ENCODE measurements around the gene PGM2L1. TPM values are rescaled to one million over a fixed set of nuclear protein-coding genes. Genes with fewer than 3 reads are reported as not detected.

PGM2L1 gene
- total RNA-seq, 1 experiment from 2014 or later: 33.1 TPM

DNA sequence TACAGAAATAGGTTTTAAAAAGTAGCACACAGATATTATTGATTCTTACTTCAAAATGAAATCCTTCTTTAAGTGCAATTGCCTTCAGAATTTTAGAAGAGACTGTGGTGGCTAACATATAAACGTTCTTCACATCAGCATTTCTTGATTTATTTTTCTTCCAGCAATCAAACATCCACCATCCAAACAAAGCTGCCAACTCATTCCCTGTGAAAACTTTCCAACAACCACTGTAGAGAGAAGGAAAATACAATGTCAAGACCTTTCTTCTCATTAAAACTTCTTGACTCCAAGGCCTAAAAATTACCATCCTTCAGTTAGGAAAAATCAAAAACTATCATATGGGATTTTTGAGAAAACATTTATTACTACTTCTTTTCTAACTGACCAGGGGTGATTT lies 52.8 kb downstream of the PGM2L1 start:
- POLR2A ChIA-PET: no interaction called here
- H3K4me3 ChIP-seq (ENCODE audit: low read depth in 2 of 2, low read length in 2 of 2): no peak overlapping the region
- DNase-seq (ENCODE audit: low read depth, low spot score) (no peak), ATAC-seq (no peak)
- BruUV-seq (replicated peaks): no TSS peak
- no peaks in the 10 kb centered on the region for H3K4me1 ChIP-seq (ENCODE audit: control insufficient read depth, insufficient read depth, low read length)
- in situ Hi-C loops (cut with HindIII; ENCODE audit: low pct_unique_long_range_greater_than_20kb, low sequenced_read_pairs): no loop called here
- CTCF ChIA-PET: no interaction called here
- no peaks in the 10 kb centered on the region for H3K9me3 ChIP-seq (ENCODE audit: control insufficient read depth, insufficient read depth, low read depth, low read length)
- no peaks in the 10 kb centered on the region for H3K36me3 ChIP-seq (ENCODE audit: control insufficient read depth, insufficient read depth, low read length)
- H3K27ac ChIP-seq (ENCODE audit: low read length): no peak overlapping the region
- no peaks in the 10 kb centered on the region for H3K27me3 ChIP-seq (ENCODE audit: control insufficient read depth, insufficient read depth, low read length)
- TF ChIP-seq POLR2AphosphoS5 (IDR thresholded peaks at IDR 0.05; ENCODE audit: low read depth, low read length) (no peak), TCF7L2 (IDR thresholded peaks at IDR 0.05; ENCODE audit: low read depth, low read length) (no peak), SIN3A (IDR thresholded peaks at IDR 0.05; ENCODE audit: borderline replicate concordance, insufficient read depth, low read depth, low read length) (no peak)
- TF ChIP-seq, protein P1, sequence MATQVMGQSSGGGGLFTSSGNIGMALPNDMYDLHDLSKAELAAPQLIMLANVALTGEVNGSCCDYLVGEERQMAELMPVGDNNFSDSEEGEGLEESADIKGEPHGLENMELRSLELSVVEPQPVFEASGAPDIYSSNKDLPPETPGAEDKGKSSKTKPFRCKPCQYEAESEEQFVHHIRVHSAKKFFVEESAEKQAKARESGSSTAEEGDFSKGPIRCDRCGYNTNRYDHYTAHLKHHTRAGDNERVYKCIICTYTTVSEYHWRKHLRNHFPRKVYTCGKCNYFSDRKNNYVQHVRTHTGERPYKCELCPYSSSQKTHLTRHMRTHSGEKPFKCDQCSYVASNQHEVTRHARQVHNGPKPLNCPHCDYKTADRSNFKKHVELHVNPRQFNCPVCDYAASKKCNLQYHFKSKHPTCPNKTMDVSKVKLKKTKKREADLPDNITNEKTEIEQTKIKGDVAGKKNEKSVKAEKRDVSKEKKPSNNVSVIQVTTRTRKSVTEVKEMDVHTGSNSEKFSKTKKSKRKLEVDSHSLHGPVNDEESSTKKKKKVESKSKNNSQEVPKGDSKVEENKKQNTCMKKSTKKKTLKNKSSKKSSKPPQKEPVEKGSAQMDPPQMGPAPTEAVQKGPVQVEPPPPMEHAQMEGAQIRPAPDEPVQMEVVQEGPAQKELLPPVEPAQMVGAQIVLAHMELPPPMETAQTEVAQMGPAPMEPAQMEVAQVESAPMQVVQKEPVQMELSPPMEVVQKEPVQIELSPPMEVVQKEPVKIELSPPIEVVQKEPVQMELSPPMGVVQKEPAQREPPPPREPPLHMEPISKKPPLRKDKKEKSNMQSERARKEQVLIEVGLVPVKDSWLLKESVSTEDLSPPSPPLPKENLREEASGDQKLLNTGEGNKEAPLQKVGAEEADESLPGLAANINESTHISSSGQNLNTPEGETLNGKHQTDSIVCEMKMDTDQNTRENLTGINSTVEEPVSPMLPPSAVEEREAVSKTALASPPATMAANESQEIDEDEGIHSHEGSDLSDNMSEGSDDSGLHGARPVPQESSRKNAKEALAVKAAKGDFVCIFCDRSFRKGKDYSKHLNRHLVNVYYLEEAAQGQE (IDR thresholded peaks at IDR 0.05; ENCODE audit: insufficient read depth in 1 of 2, low read depth in 2 of 2, low read length in 1 of 2): no peak
- TF ChIP-seq, protein P2, sequence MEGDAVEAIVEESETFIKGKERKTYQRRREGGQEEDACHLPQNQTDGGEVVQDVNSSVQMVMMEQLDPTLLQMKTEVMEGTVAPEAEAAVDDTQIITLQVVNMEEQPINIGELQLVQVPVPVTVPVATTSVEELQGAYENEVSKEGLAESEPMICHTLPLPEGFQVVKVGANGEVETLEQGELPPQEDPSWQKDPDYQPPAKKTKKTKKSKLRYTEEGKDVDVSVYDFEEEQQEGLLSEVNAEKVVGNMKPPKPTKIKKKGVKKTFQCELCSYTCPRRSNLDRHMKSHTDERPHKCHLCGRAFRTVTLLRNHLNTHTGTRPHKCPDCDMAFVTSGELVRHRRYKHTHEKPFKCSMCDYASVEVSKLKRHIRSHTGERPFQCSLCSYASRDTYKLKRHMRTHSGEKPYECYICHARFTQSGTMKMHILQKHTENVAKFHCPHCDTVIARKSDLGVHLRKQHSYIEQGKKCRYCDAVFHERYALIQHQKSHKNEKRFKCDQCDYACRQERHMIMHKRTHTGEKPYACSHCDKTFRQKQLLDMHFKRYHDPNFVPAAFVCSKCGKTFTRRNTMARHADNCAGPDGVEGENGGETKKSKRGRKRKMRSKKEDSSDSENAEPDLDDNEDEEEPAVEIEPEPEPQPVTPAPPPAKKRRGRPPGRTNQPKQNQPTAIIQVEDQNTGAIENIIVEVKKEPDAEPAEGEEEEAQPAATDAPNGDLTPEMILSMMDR (IDR thresholded peaks at IDR 0.05): no peak
- intact Hi-C loops (cut with micrococcal nuclease; ENCODE audit: unreplicated experiment): no loop called here

DNA sequence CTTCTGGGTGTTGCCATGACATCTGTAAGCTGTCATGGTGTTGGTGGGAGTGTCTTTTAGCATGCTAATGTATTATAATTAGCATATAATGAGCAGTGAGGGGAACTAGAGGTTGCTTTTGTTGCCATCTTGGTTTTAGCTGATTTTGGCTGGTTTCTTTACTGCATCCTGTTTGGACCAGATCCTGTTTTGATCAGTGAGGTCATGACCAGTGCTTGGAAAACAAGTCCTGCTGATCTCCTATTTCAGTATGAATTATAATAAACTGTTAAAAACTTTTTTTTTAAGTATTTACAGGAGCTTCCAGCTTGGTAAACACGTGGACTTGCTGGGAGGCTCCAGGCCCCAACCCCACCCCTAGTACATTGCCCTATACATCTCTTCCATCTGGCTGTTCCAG lies 56.3 kb downstream of the PGM2L1 start:
- Histone ChIP-seq H3K4me1 (ENCODE audit: control insufficient read depth, insufficient read depth, low read length) (no peaks in the 10 kb centered on the region), H3K27ac (ENCODE audit: low read length) (no peak overlapping the region), H3K9me3 (ENCODE audit: control insufficient read depth, insufficient read depth, low read depth, low read length) (no peaks in the 10 kb centered on the region), H3K36me3 (ENCODE audit: control insufficient read depth, insufficient read depth, low read length) (no peaks in the 10 kb centered on the region), H3K4me3 (ENCODE audit: low read depth in 2 of 2, low read length in 2 of 2) (no peak overlapping the region), H3K27me3 (ENCODE audit: control insufficient read depth, insufficient read depth, low read length) (no peaks in the 10 kb centered on the region)
- ATAC-seq (no peak), DNase-seq (ENCODE audit: low read depth, low spot score) (no peak)
- in situ Hi-C loops (cut with HindIII; ENCODE audit: low pct_unique_long_range_greater_than_20kb, low sequenced_read_pairs) (no loop called here), intact Hi-C loops (cut with micrococcal nuclease; ENCODE audit: unreplicated experiment) (no loop called here)
- CTCF ChIA-PET: no interaction called here
- no TSS peak for BruUV-seq (replicated peaks)
- POLR2A ChIA-PET: interaction anchor here (0.6 kb wide), 1 partner anchor 48 kb away, joined by 6 read pairs; no protein-coding TSS in a partner anchor
- TF ChIP-seq, protein P2 (IDR thresholded peaks at IDR 0.05): no peak
- TF ChIP-seq POLR2AphosphoS5 (IDR thresholded peaks at IDR 0.05; ENCODE audit: low read depth, low read length) (no peak), SIN3A (IDR thresholded peaks at IDR 0.05; ENCODE audit: borderline replicate concordance, insufficient read depth, low read depth, low read length) (no peak), TCF7L2 (IDR thresholded peaks at IDR 0.05; ENCODE audit: low read depth, low read length) (no peak)
- TF ChIP-seq, protein P1 (IDR thresholded peaks at IDR 0.05; ENCODE audit: insufficient read depth in 1 of 2, low read depth in 2 of 2, low read length in 1 of 2): no peak
